NCI-H345 treated with DMSO at 0.1 percent for 48 hours (cell line): ENCODE data around the gene CHTF18.

Experiments used
- DNase-seq: peaks from one replicate; lab custom pipeline; 2025; ENCODE audit not compliant: unreplicated experiment; lab: John Stamatoyannopoulos, UW

The CHTF18 gene

DNA sequence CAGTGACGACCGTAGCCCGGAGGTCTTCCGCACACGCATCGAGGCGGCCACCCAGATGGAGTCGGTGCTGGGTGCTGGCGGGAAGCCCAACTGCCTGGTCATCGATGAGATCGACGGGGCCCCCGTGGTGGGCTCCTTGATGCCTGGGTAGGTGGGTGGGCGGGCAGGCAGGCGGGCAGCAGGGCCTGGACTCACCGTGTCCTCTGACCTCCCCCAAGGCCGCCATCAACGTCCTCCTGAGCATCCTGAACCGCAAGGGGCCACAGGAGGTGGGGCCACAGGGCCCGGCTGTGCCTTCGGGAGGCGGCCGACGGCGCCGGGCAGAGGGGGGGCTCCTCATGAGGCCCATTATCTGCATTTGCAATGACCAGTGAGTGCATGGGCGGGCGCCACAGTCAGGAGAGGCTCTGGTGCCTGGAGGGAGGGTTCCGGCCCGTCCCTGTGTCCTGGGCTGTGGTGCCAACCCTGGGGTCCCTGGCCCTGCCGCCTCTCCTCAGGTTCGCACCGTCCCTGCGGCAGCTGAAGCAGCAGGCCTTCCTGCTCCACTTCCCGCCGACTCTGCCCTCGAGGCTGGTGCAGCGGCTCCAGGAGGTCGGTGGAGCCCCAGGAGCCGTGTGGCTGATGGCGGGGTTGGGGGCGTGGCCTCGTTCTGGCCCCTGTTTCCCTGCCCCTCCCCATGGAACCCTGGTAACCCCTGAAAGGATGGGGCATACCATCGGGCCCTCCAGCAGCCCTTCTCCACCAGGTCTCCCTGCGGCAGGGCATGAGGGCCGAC is 4.0 kb downstream of the CHTF18 start:
- no peak for DNase-seq

DNA sequence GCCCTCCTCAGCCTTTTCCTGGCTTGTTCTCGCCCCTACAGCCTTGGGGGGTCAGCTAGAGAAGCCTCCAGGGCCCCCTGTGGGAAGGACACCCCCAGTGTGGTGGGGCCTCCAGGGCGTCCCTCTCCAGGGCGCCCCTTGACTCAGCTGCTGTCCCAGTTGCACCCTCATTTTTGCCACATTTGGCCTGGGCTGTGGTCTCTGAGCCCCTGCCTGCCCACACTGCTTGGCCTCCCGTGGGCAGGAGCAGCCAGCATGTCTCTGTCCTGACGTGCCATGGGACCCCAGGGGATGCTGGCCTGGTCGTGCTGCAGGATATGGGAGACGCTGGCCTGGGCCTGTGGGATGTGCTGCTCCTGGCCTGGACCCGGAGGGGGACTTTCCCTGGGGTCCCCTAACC is 5.0 kb downstream of the CHTF18 start:
- DNase-seq = no peak

DNA sequence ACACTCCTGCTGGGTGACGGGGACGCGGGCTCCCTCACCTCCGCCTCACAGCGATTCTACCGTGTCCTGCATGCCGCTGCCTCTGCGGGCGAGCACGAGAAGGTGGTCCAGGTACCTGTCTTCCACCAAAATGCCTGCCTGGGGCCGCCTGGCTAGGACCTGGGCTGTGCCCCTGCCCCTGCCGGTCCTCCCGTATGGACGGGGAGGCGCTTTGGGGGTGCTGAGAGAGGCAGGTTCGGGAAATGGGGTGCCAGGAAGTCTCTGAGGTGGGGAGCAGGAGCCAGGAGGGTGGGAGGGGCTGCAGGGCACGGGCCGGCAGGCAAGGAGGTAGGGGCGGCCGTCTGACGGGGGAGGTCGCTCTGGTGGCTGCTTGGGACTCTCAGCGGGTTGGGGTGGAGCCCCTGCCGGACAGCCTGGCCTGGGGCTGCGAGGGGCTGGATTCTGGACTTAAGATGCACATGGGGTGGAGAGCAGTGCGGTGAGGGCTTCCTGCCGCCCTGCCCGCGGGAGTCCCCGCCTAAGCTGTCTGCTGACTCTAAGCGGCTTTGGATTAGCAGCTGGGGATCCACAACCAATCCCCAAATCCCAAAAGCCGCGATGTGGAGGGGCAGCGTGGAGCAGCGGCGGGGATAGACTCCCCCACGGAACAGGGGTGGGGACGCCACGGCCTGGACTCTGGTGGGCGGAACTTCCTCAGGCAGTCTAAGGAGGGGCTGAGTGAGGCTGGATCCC is 5.8 kb downstream of the CHTF18 start:
- no peak for DNase-seq

DNA sequence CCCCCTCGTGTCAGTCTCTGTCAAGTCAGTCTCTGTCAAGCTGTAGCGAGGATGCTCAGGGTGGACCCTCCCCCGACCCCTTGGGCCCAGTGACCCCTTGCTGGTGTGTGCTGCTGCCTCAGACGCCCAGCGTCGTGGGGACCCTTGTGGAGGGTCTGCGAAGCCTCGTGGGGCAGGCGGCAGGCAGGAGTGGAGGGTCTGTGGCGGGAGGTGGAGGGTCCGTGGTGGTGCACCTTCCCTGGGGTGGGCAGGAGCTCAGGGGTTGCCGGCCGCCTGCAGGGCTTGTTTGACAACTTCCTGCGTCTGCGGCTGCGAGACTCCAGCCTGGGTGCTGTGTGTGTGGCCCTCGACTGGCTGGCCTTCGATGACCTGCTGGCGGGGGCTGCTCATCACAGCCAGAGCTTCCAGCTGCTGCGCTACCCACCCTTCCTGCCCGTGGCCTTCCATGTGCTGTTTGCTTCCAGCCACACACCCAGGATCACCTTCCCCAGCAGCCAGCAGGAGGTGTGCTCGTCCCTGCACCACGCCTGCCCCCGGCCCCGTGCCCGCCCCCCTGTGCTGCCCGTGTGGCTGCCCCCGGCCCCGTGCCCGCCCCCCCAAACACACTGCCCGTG is 6.5 kb downstream of the CHTF18 start:
- no peak for DNase-seq

DNA sequence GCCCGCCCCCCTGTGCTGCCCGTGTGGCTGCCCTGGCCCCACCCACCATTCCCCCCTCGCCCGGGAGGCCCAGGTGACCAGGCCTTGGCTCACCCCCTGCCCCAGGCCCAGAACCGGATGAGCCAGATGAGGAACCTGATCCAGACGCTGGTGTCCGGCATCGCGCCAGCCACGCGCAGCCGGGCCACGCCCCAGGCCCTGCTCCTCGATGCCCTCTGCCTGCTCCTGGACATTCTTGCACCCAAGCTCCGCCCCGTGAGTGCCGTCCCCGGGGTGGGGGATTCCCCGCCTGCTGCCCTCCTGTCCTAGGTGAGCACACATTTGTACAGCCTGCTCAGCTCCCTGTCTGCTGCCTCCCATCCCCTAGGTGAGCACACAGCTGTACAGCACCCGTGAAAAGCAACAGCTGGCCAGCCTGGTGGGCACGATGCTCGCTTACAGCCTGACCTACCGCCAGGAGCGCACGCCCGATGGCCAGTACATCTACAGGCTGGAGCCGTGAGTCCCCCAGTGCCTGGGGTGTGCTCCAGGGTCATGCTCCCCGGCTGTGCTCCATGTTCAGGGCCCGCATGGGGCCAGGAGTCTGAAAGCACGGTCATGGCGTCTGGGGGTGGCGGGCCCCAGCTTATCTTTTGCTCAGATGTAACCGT is 7.3 kb downstream of the CHTF18 start:
- DNase-seq = no peak

DNA sequence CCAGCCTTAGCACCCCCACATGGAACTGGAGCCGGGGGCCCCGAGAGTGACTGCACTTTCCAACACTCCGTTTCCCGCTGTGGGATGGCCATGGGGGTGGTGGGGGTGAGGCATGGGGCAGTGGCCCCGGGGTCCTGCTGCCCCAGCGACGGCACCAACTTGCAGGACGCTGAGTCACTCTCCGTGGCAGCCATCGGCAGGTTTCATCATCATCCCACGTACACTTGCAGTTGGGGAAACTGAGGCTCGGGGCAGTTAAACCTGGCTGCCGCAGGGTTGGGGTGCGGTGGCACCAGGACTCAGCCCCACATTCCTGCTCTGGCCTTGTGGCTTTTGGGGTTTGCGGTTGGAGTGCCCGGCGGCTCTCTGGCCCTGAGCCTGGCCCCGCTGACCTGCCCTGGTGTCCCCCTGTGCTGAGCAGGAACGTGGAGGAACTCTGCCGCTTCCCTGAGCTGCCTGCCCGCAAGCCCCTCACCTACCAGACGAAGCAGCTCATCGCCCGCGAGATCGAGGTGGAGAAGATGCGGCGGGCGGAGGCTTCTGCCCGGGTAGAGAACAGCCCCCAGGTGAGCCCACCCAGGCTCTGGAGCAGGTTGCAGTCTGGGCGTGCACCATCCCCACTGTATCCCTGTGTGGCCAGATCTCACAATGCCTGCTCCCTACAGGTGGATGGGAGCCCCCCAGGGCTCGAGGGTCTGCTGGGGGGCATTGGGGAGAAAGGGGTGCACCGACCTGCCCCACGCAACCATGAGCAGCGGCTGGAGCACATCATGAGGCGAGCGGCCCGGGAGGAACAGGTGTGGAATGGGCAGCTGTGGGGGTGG is 8.1 kb downstream of the CHTF18 start:
- no peak for DNase-seq

DNA sequence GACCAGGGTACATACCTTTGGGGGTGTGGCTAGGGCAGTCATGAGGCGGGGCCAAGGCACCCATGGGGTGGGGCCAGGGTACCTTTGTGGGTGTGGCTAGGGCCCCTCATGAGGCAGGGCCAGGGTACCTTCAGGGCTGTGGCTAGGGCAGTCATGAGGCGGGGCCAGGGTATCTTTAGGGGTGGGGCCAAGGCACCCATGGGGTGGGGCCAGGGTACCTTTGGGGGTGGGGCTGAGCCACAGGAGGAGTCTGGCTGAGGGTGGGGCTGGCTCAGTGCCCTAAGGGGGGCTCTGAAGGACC is 8.7 kb downstream of the CHTF18 start:
- no peak for DNase-seq

DNA sequence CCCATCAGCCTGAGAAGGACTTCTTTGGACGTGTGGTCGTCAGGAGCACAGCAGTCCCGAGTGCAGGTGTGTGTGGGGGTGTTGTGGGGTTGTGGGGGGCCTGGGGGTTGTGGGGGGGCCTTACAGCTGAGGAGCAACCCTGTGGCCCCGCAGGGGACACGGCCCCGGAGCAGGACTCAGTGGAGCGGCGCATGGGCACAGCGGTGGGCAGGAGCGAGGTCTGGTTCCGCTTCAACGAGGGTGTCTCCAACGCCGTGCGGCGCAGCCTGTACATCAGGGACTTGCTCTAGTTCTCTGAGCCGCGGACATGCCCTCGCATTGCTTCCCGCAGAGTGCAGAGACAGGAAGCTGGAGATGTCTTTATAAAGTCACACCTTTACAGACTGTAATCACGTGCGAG is 9.3 kb downstream of the CHTF18 start:
- DNase-seq = no peak

DNA sequence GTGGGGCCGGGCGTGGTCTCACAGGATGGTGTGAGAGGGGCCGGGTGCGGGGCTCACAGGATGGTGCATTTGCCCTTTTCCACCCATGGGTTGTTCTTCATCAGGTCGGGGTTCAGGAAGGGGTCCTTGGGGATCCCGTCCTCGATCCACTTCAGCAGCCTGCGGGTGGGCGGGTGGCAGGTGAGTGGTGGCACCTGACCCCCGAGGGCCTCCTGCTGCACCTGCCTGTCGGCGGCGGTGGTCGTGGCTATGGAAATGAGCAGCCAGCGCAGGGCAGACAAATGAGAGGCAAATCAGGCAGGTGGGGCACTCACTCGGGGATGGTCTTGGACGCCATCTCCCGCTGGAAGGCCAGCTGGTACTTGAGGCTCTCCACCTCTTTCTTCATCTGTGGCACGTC is 10.2 kb downstream of the CHTF18 start:
- DNase-seq = no peak

DNA sequence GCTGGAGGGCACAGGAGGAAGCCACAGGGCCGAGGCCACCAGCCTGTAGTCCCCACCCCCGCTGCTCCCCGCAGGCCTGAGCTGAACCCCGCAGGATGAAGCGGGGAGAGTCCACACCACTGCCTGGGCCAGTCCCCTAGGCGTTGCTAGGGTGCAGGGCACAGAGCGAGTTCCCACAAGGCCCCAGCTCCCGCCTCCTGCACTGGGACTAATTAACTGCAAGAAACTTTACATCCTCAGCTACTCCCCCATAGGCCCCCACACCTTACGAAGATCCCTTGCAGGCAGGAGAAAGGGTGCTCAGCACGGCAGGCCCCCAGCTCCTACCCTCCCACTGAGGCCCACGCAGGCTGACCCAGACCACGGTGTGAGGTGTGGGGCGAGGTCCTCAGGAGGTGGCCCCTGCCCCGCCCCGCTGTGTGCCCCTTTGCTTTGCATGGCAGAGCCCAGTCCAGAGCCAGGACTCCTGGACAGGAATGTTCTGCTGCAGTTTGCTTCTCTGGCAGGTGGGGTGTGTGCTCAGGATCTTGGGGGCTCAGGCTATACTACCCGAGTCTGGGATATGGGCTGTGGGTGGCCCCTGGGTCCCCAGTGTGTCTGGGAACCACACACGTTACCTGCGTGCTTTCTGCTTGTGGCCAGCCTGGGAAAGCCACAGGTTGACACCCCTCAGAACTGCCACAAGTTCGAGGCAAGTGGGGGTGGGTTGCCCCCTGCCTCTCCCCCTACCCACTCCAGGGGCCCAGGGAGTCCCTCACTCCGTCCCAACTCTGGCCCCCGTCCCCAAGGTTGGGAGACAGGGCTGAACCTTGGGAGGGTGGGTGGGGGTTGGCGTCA is 10.9 kb downstream of the CHTF18 start:
- DNase-seq = no peak

DNA sequence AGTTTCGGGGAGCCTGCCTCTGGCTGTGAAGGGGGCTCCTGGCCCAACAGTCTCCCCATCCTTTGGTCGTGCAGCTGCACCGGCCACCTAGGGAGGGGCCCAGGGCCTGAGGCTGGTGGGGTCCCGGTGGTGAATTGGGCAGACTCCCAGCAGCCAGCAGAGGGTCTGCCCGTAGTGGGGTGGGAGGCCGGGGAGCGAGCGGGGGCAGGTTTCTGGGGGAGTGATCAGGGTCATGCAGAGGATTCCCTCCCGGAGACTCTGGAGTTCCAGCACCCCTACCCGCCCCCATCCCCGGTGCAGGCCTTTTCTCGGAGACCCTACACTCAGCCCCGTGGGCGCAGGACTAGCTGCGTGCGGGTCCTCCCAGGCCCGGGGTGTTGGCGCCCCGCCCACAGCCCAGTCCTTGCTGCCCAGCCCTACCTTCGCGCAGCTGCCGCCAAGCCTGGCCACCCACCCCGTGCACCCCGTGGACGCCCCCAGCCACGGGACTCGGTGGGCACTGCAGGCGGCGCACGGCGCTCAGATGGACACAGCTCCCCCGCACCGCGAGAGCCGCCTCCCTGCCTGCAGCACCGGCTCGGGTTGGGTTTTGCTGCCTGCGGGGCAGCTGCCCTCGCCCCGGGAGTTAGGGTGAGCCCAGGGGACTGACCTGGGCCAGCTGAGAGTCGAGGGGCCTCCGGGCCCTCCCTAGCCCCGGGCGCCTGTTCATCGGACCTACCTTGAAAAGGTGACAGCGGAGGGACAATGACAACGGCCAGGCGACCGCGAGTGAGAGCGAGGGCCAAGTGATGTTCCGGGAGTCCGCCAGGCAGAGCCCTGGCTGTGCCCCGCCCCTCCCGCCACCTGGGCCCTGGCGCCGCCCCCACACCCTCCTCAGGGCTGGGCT is 11.8 kb downstream of the CHTF18 start, which contains the start of gene GNG13:
GNG13 (minus strand) TSS at position 787 of the 886 bp plus-strand sequence. CDS start 1,657 bp downstream, outside the sequence.
- DNase-seq = no peak

DNA sequence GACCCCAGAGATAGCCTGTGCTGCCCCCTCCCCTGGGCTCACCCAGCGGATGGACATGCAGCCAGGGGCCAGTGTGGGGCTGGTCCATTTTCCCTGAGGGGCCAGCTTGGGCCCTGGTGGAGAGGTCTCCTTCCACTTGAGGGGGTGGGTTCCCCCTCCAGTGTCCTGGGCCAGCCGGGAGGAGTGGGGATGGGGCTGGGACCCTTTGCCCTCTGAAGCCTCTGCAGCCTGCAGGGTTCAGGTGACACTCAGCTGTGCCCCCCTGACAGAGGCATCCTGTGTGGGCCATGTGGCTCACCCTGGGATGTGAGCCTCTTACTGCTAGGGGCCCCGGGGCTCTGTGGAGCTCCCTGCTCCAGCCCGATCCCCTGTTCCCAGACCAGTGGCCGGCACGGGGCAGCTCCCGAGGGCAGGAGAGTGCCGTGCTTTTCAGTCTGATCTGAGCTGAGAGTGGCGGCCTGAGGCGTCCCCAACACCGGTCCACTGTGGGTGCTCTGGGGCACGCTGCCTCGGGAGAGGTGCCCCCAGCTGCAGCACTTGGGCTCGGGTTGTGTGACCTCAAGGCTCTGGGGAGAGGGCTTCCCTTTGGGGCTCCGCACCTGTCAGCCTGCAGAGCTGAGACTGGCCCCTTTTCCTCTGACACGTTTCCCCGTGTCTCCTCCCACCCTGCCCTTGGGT is 12.6 kb downstream of the CHTF18 start:
- no peak for DNase-seq

DNA sequence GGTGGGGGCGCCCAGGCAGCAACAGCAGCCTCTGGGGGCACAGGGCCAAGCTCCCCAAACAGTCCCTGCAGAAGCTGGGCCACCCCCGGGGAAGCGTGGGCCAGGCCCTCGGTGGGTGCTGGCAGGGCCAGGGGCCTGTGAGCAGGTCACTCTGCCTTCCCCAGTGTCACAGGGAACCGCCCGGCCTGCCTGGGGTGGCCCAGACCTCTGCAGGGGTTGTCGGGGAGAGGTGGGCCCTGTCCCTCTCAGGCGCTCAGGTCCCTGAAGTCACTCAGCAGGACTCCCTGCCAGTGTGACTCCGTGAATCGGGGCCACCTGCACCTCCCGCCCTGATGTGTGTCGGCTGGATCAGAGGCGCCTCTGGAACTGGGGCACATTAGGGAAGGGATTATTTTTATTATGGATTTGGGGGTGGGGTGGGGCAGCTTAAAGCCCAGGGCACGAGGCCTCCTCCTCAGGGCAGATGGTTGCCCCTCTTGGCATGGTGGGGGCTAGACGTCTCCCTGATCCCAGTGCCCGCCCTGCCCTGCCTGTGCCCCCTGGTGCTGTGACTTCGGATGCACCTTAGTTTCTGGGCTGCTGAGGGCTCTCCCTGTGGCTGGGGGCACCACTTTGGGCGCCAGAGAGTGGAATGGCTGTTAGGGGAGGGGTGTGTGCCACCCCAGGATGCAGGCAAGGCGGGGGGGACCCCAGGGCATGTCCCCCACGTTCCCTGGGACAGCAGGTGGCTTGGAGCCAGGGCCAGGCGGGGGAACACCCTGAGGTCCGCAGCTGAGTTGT is 13.4 kb downstream of the CHTF18 start:
- DNase-seq = no peak

DNA sequence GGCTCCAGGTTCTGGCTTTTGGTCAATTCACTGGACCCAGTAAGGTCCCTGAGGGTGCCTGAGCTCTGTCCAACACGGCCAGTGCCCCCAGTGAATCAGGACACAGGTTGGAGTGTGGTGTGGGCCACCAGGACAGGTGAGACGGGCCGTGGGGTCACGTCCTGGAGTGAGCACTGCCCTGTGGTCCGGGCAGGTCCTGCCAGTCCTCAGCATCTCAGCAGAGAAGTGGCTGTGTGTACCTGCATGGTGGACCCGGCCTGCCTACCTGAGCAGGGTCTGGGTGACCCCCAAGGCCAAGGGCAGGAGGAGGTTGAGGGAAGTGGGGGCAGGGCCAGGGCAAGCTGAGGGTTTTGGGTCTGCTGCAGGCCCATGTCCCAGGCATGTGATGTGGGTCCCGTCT is 14.0 kb downstream of the CHTF18 start:
- no peak for DNase-seq

DNA sequence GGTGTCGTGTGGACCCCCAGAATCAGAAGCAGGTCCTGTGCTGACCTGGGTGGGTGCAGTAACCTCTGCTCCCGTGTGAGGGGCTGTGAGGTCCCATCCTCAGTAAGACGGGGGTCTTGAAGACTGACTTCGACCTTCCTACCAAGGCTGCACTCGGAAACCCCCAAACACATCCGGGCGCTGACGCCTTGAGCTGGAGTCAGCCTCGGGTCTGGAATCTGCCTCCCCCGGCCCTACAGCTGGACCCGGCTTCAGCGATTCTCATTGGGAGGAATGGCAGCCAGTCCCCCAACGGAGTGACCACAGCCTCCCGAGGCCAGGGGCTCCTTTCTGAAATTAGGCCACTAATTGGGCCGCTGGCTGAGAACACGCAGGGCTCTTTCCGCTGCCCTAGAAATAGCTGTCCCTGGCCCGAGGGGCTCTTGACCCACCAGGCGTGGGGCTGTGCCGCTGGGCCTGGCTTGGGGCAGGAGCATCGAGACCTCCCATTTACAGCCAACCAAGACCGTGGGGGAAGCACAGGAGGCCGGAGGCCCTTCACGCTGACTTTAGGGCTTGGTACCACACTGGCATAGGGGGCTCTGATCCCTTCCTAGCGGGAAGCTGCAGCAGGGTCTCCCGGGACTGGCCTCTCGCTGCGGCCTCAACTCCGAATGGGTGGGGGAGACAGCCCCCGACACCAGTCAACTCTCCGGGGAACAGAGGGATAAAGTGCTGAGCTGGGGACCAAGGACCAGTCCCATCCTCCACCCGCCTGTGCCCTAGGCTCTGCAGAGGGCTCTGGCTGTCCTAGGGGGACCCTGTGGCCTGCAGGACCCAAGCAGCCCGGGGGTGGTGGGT is 14.7 kb downstream of the CHTF18 start:
- DNase-seq = no peak

DNA sequence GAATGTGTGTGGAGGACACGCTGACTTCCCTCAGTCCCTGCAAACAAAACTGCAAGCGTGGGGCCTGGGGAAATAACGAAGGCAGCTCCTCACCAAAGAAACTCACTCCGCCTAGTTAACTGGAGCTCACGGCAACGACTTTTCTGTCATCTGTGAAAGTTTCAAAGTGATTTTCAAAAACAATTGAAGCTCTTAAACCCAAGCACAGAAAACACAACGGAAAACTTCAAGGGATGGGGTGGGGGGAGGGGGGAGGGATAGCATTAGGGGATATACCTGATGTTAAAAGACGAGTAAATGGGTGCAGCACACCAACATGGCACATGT is 15.3 kb downstream of the CHTF18 start:
- DNase-seq = no peak
